Neural cell (in vitro differentiated cells): Measurements from ENCODE around the gene IL3. TPM values are rescaled to one million over a fixed set of nuclear protein-coding genes. Genes with fewer than 3 reads are reported as not detected.

Experiments used
- H2AFZ ChIP-seq: fragments of 200-600, 300-800 bp; sonication (generic), shearing (Covaris generic); 2 replicates; pipeline ENCODE4 v1.6.0; 2014; ENCODE audit warnings: low read depth, mild to moderate bottlenecking, antibody characterized with exemption, low read length, moderate library complexity
- H3F3A ChIP-seq: fragments of 200-600 bp; shearing (Covaris generic); 2 replicates; pipeline ENCODE4 v1.6.1; 2016; ENCODE audit warnings: mild to moderate bottlenecking, moderate library complexity, mixed read lengths, antibody characterized with exemption, low read length; ENCODE audit not compliant: insufficient read depth, poor library complexity, severe bottlenecking
- H3K27ac ChIP-seq: fragments of 200-600, 300-800 bp; sonication (generic), shearing (Covaris generic); 2 replicates; pipeline ENCODE4 v1.5.1; 2014; ENCODE audit warnings: mild to moderate bottlenecking, low read length, moderate library complexity
- H3K27me3 ChIP-seq: fragments of 300-800, 200-600 bp; sonication (generic), shearing (Covaris generic); 2 replicates; pipeline ENCODE4 v1.6.0; 2014; ENCODE audit warnings: mild to moderate bottlenecking, low read depth, low read length, moderate library complexity; ENCODE audit not compliant: insufficient read depth
- H3K36me3 ChIP-seq: fragments of 300-800, 200-600 bp; sonication (generic), shearing (Covaris generic); 2 replicates; pipeline ENCODE4 v1.5.1; 2014; ENCODE audit warnings: mild to moderate bottlenecking, antibody characterized with exemption, low read length, moderate library complexity; ENCODE audit not compliant: insufficient read depth
- H3K4me2 ChIP-seq: fragments of 300-800, 200-600 bp; sonication (generic), shearing (Covaris generic); 2 replicates; pipeline ENCODE4 v1.6.0; 2014; ENCODE audit warnings: mild to moderate bottlenecking, low read length
- H3K4me3 ChIP-seq: fragments of 300-800, 200-600 bp; sonication (generic), shearing (Covaris generic); 2 replicates; pipeline ENCODE4 v1.5.1; 2014; ENCODE audit warnings: mild to moderate bottlenecking, low read length, moderate library complexity
- H3K79me2 ChIP-seq: fragments of 200-600 bp; shearing (Covaris generic); replicated peaks from 2 replicates; pipeline ENCODE4 v1.6.0; 2014; ENCODE audit warnings: mild to moderate bottlenecking, low read length, moderate library complexity; ENCODE audit not compliant: insufficient read depth
- H3K9ac ChIP-seq: fragments of 300-800, 200-600 bp; sonication (generic), shearing (Covaris generic); 2 replicates; pipeline ENCODE4 v1.6.1; 2016; ENCODE audit warnings: mild to moderate bottlenecking, low read length, mixed read lengths
- H3K9me2 ChIP-seq: fragments of 200-600 bp; shearing (Covaris generic); 2 replicates; pipeline ENCODE4 v1.6.1; 2016; ENCODE audit warnings: mild to moderate bottlenecking, low read length, mixed read lengths; ENCODE audit not compliant: insufficient read depth
- H3K9me3 ChIP-seq: fragments of 200-600, 300-800 bp; sonication (generic), shearing (Covaris generic); 2 replicates; pipeline ENCODE4 v1.6.1; 2016; ENCODE audit warnings: mild to moderate bottlenecking, mixed run types, low read length, moderate library complexity, mixed read lengths
- H4K20me1 ChIP-seq: fragments of 200-600 bp; shearing (Covaris generic); 2 replicates; pipeline ENCODE4 v1.6.1; 2016; ENCODE audit warnings: mild to moderate bottlenecking, mixed run types; ENCODE audit not compliant: insufficient read depth
- EP300 ChIP-seq: fragments of 450-650 bp; conservative IDR thresholded peaks from 2 replicates; pipeline ENCODE4 v1.6.1; 2014; ENCODE audit warnings: antibody characterized with exemption, mild to moderate bottlenecking, moderate library complexity; ENCODE audit not compliant: poor library complexity, severe bottlenecking
- EZH2 ChIP-seq: fragments of 200-600, 300-800 bp; shearing (Covaris generic), sonication (generic); IDR thresholded peaks from 2 replicates; pipeline ENCODE4 v1.6.1; 2014; ENCODE audit warnings: antibody characterized with exemption, low read length, borderline replicate concordance, mild to moderate bottlenecking; ENCODE audit not compliant: insufficient read depth, poor library complexity, severe bottlenecking
- MXI1 ChIP-seq: fragments of 450-650 bp; conservative IDR thresholded peaks from 2 replicates; pipeline ENCODE4 v1.6.1; 2014; ENCODE audit warnings: antibody characterized with exemption, mild to moderate bottlenecking; ENCODE audit not compliant: poor library complexity, severe bottlenecking
- POLR2AphosphoS5 ChIP-seq: IDR thresholded peaks from 2 replicates; pipeline ENCODE4 v1.6.1; 2012
- RAD21 ChIP-seq: fragments of 450-650 bp; conservative IDR thresholded peaks from 2 replicates; pipeline ENCODE4 v1.6.1; 2014; ENCODE audit warnings: antibody characterized with exemption, mild to moderate bottlenecking, moderate library complexity
- SMC3 ChIP-seq: fragments of 450-650 bp; conservative IDR thresholded peaks from 2 replicates; pipeline ENCODE4 v1.6.1; 2014; ENCODE audit warnings: antibody characterized with exemption, mild to moderate bottlenecking, moderate library complexity; ENCODE audit not compliant: poor library complexity
- TAF1 ChIP-seq: IDR thresholded peaks from 2 replicates; pipeline ENCODE4 v1.6.1; 2012; ENCODE audit warnings: low read depth
- polyA plus RNA-seq: library from polyadenylated mRNA; depleted of rRNA; stranded (reverse); fragments of >200 nt; gene quantifications from 2 replicates; pipeline ENCODE4 v1.2.3, GENCODE V29; 2014
- TF ChIP-seq, protein P1 (sequence below): fragments of 450-650 bp; IDR thresholded peaks from 2 replicates; pipeline ENCODE4 v1.5.1; 2014; ENCODE audit warnings: antibody characterized with exemption, mild to moderate bottlenecking, moderate library complexity; ENCODE audit not compliant: poor library complexity, severe bottlenecking
- TF ChIP-seq, protein P2 (sequence below): IDR thresholded peaks from 2 replicates; pipeline ENCODE4 v1.6.1; 2012; ENCODE audit warnings: borderline replicate concordance

IL3 gene
- polyA plus RNA-seq, 1 donor from 2014 or later, result not detected

DNA sequence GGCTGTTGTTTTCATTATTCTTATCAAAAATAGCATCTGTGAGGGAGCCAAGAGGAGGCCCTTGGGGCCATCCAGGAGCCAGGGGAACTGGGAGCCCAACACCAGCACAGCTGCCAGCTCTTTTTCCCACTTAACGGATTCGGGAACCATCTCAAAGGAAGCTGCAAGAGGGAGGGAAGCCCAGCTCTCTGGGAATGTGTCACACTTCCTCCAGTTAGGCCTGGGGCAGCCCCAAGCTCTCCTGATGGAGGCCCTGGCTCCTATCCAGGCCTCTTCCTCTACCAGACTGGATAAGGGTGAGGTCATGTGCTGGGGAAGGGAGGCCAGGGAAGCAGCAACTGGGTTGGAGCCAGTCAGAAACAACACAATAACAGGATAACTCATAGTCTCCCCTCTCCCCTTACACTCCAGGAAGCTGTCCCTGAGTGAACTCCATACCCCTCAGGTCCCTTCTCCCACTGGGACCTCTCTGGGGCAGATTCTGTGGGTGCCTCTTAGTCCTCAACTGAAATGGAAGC lies 25.9 kb downstream of the IL3 start:
- no peak overlapping the region for H2AFZ ChIP-seq
- H3K27me3 ChIP-seq, result no peaks in the 10 kb centered on the region
- H3K9ac ChIP-seq, result no peak overlapping the region
- no peaks in the 10 kb centered on the region for H3K79me2 ChIP-seq
- no peak for TF ChIP-seq SMC3
- H3K9me2 ChIP-seq, result no peaks in the 10 kb centered on the region
- no peak overlapping the region for H3K4me3 ChIP-seq
- no peaks in the 10 kb centered on the region for H3K9me3 ChIP-seq
- no peaks in the 10 kb centered on the region for H3F3A ChIP-seq
- no peaks in the 10 kb centered on the region for H3K36me3 ChIP-seq
- H3K4me2 ChIP-seq, result no peak overlapping the region
- H4K20me1 ChIP-seq, result no peaks in the 10 kb centered on the region
- no peak overlapping the region for H3K27ac ChIP-seq

DNA sequence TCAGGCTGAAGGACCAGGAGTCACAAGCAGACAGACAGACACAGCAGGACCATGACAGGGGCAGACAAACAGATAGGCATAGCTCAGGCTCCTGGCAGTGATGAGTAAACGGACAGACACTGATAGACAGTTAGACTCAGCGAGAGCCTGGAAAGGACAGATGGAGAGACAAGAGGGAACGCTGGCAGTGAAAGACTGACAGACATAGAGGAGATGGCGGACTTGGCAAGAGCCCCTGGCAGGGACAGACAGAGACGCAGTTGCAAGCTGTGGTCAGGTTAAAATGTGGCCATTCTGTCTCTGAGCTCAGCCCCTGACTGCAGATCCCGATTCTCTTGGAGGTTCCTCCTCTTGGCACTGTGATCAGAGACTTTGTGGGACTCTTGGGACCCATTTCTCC lies 26.7 kb downstream of the IL3 start:
- no peaks in the 10 kb centered on the region for H4K20me1 ChIP-seq
- no peaks in the 10 kb centered on the region for H3K79me2 ChIP-seq
- H3K9me3 ChIP-seq, result no peaks in the 10 kb centered on the region
- no peak overlapping the region for H2AFZ ChIP-seq
- H3K9ac ChIP-seq, result no peak overlapping the region
- no peaks in the 10 kb centered on the region for H3K27me3 ChIP-seq
- H3K27ac ChIP-seq, result no peak overlapping the region
- no peak overlapping the region for H3K4me3 ChIP-seq
- H3F3A ChIP-seq, result no peaks in the 10 kb centered on the region
- H3K36me3 ChIP-seq, result no peaks in the 10 kb centered on the region
- TF ChIP-seq POLR2AphosphoS5 (no peak), EZH2 (no peak)
- no peaks in the 10 kb centered on the region for H3K9me2 ChIP-seq
- no peak overlapping the region for H3K4me2 ChIP-seq

DNA sequence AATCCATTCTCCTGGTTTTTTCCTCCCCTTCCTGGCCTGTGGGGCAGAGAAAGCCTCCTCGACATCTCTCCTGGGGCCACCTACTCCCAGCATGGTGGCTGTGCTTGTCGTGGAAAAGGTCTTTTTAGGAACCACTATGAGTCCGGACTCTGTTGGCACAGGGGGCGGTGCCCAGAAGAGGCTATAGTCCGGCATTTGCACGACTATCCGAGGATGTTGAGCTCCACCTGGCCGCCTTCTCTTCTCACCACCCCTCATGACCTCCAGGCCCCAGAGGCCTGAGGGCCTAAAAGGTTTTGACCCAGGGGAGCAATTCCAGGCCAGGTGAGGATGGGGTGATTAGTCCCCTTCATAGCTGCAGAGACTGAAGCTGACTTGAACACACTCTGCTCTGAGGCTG lies 27.2 kb downstream of the IL3 start:
- Histone ChIP-seq H3K27me3 (no peaks in the 10 kb centered on the region), H2AFZ (no peak overlapping the region), H3K9me3 (no peaks in the 10 kb centered on the region), H3K27ac (no peak overlapping the region), H3K4me2 (no peak overlapping the region), H3K79me2 (no peaks in the 10 kb centered on the region), H4K20me1 (no peaks in the 10 kb centered on the region), H3F3A (no peaks in the 10 kb centered on the region), H3K9ac (no peak overlapping the region), H3K9me2 (no peaks in the 10 kb centered on the region), H3K4me3 (no peak overlapping the region), H3K36me3 (no peaks in the 10 kb centered on the region)
- TF ChIP-seq, protein P1, sequence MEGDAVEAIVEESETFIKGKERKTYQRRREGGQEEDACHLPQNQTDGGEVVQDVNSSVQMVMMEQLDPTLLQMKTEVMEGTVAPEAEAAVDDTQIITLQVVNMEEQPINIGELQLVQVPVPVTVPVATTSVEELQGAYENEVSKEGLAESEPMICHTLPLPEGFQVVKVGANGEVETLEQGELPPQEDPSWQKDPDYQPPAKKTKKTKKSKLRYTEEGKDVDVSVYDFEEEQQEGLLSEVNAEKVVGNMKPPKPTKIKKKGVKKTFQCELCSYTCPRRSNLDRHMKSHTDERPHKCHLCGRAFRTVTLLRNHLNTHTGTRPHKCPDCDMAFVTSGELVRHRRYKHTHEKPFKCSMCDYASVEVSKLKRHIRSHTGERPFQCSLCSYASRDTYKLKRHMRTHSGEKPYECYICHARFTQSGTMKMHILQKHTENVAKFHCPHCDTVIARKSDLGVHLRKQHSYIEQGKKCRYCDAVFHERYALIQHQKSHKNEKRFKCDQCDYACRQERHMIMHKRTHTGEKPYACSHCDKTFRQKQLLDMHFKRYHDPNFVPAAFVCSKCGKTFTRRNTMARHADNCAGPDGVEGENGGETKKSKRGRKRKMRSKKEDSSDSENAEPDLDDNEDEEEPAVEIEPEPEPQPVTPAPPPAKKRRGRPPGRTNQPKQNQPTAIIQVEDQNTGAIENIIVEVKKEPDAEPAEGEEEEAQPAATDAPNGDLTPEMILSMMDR, result no peak
- TF ChIP-seq RAD21, result no peak
- no peak for TF ChIP-seq EP300
- TF ChIP-seq TAF1, result no peak
- no peak for TF ChIP-seq MXI1
- TF ChIP-seq, protein P2, sequence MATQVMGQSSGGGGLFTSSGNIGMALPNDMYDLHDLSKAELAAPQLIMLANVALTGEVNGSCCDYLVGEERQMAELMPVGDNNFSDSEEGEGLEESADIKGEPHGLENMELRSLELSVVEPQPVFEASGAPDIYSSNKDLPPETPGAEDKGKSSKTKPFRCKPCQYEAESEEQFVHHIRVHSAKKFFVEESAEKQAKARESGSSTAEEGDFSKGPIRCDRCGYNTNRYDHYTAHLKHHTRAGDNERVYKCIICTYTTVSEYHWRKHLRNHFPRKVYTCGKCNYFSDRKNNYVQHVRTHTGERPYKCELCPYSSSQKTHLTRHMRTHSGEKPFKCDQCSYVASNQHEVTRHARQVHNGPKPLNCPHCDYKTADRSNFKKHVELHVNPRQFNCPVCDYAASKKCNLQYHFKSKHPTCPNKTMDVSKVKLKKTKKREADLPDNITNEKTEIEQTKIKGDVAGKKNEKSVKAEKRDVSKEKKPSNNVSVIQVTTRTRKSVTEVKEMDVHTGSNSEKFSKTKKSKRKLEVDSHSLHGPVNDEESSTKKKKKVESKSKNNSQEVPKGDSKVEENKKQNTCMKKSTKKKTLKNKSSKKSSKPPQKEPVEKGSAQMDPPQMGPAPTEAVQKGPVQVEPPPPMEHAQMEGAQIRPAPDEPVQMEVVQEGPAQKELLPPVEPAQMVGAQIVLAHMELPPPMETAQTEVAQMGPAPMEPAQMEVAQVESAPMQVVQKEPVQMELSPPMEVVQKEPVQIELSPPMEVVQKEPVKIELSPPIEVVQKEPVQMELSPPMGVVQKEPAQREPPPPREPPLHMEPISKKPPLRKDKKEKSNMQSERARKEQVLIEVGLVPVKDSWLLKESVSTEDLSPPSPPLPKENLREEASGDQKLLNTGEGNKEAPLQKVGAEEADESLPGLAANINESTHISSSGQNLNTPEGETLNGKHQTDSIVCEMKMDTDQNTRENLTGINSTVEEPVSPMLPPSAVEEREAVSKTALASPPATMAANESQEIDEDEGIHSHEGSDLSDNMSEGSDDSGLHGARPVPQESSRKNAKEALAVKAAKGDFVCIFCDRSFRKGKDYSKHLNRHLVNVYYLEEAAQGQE, result no peak
- no peak for TF ChIP-seq POLR2AphosphoS5
- no peak for TF ChIP-seq SMC3
- TF ChIP-seq EZH2, result no peak
